ENCODE results near the gene SEPSECS. TPM values are rescaled to one million over a fixed set of nuclear protein-coding genes. Genes with fewer than 3 reads are reported as not detected.

The SEPSECS gene
- total and polyA plus RNA-seq, 9 of the 15 experiments (the other 6 are each of a cell fraction or from before 2014, with no cell fraction given) = 3.9 to 17.2 (median 7.9) TPM

DNA sequence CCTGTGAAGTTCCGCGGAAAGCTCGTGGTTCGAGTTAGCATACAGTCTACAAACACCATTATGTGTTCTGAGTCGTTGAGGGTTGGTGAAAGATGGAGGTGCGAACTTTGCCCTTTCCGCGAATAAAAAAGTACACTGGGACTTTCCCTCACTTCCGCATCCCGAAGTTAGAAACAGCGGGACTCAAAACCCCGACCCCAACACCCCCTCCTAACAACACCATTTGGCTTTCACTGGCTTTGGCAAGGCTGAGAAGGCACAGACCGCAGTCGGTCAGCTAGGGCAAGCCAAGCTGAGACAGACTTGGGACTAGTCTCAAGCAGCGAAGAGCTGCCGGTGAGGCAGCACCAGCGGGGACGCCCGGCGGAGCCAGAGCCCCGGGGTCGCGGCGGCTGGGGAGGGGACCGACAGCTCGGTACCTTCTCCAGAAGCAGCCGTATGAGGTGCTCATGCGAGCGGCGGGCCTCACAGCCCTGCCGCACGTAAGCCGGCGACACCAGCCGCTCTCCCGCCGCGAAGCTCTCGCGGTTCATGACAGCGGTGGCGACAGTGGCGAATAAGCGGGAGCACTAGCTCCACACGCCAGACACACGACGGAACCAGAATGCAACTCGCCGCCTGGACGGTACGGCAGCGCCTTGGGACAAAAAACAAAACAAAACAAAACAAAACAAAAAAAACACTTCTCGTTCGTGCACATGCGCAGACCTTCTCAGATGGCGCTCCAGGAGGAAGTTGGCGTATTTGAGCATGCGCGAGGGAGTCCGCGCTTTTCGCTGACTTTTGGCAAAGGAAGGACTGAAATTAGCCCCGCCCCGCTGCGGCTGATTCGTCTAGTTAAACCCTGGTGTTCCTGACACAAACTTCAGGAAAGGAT lies at the start of gene SEPSECS (continued):
- TF ChIP-seq HDAC8 (tag; IDR thresholded peaks at IDR 0.05) (no peak), MCM2 (IDR thresholded peaks at IDR 0.05; ENCODE audit: low read depth) (no peak), CREM (IDR thresholded peaks at IDR 0.05; ENCODE audit: low read depth) (peak; percentile 69), SMC3 (conservative IDR thresholded peaks at IDR 0.05; ENCODE audit: insufficient read depth, low read depth, low read length) (no peak), MTF1 (CRISPR knock-in tag; IDR thresholded peaks at IDR 0.05; ENCODE audit: borderline replicate concordance) (no peak), PHF20 (IDR thresholded peaks at IDR 0.05; ENCODE audit: partially characterized antibody) (peak; percentile 71), ZNF584 (CRISPR knock-in tag; IDR thresholded peaks at IDR 0.05; ENCODE audit: low read depth) (no peak), POLR2A (conservative IDR thresholded peaks at IDR 0.05) (peak; percentile 96), ZBTB9 (CRISPR knock-in tag; IDR thresholded peaks at IDR 0.05) (peak; percentile 53; the same call in 1 of the 2 replicates), POLR2B (IDR thresholded peaks at IDR 0.05; ENCODE audit: low read depth, partially characterized antibody) (peak; percentile 95), HDAC3 (IDR thresholded peaks at IDR 0.05; ENCODE audit: borderline replicate concordance, partially characterized antibody) (no peak), ZNF212 (CRISPR knock-in tag; IDR thresholded peaks at IDR 0.05) (0 out of 2 replicates have a peak, but pooled peaks have one; percentile 28), FIP1L1 (IDR thresholded peaks at IDR 0.05; ENCODE audit: low read depth, low read length, poor library complexity, severe bottlenecking) (no peak), SPI1 (IDR thresholded peaks at IDR 0.05; ENCODE audit: borderline replicate concordance, low read depth, low read length) (peak; percentile 13; the same call in 1 of the 2 replicates), PHF21A (IDR thresholded peaks at IDR 0.05; ENCODE audit: borderline replicate concordance, low read depth) (no peak)
- TF ChIP-seq, protein P1, sequence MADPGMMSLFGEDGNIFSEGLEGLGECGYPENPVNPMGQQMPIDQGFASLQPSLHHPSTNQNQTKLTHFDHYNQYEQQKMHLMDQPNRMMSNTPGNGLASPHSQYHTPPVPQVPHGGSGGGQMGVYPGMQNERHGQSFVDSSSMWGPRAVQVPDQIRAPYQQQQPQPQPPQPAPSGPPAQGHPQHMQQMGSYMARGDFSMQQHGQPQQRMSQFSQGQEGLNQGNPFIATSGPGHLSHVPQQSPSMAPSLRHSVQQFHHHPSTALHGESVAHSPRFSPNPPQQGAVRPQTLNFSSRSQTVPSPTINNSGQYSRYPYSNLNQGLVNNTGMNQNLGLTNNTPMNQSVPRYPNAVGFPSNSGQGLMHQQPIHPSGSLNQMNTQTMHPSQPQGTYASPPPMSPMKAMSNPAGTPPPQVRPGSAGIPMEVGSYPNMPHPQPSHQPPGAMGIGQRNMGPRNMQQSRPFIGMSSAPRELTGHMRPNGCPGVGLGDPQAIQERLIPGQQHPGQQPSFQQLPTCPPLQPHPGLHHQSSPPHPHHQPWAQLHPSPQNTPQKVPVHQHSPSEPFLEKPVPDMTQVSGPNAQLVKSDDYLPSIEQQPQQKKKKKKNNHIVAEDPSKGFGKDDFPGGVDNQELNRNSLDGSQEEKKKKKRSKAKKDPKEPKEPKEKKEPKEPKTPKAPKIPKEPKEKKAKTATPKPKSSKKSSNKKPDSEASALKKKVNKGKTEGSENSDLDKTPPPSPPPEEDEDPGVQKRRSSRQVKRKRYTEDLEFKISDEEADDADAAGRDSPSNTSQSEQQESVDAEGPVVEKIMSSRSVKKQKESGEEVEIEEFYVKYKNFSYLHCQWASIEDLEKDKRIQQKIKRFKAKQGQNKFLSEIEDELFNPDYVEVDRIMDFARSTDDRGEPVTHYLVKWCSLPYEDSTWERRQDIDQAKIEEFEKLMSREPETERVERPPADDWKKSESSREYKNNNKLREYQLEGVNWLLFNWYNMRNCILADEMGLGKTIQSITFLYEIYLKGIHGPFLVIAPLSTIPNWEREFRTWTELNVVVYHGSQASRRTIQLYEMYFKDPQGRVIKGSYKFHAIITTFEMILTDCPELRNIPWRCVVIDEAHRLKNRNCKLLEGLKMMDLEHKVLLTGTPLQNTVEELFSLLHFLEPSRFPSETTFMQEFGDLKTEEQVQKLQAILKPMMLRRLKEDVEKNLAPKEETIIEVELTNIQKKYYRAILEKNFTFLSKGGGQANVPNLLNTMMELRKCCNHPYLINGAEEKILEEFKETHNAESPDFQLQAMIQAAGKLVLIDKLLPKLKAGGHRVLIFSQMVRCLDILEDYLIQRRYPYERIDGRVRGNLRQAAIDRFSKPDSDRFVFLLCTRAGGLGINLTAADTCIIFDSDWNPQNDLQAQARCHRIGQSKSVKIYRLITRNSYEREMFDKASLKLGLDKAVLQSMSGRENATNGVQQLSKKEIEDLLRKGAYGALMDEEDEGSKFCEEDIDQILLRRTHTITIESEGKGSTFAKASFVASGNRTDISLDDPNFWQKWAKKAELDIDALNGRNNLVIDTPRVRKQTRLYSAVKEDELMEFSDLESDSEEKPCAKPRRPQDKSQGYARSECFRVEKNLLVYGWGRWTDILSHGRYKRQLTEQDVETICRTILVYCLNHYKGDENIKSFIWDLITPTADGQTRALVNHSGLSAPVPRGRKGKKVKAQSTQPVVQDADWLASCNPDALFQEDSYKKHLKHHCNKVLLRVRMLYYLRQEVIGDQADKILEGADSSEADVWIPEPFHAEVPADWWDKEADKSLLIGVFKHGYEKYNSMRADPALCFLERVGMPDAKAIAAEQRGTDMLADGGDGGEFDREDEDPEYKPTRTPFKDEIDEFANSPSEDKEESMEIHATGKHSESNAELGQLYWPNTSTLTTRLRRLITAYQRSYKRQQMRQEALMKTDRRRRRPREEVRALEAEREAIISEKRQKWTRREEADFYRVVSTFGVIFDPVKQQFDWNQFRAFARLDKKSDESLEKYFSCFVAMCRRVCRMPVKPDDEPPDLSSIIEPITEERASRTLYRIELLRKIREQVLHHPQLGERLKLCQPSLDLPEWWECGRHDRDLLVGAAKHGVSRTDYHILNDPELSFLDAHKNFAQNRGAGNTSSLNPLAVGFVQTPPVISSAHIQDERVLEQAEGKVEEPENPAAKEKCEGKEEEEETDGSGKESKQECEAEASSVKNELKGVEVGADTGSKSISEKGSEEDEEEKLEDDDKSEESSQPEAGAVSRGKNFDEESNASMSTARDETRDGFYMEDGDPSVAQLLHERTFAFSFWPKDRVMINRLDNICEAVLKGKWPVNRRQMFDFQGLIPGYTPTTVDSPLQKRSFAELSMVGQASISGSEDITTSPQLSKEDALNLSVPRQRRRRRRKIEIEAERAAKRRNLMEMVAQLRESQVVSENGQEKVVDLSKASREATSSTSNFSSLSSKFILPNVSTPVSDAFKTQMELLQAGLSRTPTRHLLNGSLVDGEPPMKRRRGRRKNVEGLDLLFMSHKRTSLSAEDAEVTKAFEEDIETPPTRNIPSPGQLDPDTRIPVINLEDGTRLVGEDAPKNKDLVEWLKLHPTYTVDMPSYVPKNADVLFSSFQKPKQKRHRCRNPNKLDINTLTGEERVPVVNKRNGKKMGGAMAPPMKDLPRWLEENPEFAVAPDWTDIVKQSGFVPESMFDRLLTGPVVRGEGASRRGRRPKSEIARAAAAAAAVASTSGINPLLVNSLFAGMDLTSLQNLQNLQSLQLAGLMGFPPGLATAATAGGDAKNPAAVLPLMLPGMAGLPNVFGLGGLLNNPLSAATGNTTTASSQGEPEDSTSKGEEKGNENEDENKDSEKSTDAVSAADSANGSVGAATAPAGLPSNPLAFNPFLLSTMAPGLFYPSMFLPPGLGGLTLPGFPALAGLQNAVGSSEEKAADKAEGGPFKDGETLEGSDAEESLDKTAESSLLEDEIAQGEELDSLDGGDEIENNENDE (IDR thresholded peaks at IDR 0.05; ENCODE audit: low read depth, low read length) = no peak
